NCI-H128 (cell line): ENCODE measurements around the gene IREB2.
A peak's percentile ranks its signal among the peaks of the same experiment; 100 is the strongest.
"Not testable (repeated sequence)": the region's sequence is repeated elsewhere in the genome, so short reads cannot be mapped to it uniquely, and the experiment has no call there.

Source experiments
- DNase-seq: peaks from one replicate; lab custom pipeline; 2025; ENCODE audit not compliant: unreplicated experiment; lab: John Stamatoyannopoulos, UW

IREB2 gene

DNA sequence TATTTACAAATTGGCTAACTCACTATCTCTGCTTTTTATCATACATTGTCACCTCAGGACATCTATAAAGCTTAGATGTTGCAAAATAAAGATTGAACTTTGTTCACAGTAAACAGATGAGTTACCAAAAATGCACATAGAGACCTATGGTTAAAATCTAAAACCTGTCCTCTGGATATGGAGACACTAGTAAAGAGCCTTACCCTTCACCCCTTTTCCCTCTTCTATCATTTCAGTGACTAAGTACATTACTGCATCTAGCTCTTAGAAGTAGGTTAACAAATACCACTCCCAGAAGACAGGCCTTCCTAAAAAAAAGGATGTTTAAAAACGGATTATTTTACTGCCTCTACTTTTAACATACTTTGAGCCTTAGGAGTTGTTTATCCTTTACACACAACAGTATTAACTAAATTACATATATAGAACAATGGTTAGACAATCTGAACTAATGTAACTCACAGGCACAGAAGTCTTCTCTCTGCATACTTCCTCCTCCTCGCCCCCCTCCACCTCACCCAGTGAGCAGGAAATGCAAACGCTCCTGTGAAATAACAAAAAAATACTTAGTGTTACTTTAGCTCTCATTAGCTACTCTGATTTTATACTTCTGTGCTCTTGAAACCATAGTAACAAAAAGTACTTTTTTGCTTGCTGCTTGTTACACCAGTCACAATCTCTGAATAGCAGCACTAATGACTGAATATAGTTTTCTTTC is 23.3 kb downstream of the IREB2 start:
- no peak for DNase-seq

DNA sequence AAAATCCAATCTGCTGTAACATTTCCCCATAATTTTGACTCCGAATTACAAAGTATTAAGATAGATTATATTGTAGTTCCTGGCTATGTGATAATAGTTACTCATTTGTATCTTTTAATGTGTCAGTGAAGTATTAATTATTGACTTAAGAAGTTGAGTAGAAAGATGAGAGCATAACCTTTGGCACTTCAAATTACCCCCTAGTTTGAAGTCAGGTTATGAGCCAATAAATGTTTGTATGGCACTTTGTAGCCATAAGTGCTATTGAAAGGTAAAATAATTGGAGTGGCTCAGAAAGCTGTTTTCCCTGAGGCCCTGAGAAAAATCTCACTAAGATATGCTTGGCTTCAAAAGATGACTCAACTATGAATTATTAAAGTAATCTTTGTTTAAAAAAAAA is 31.0 kb downstream of the IREB2 start:
- no peak for DNase-seq

DNA sequence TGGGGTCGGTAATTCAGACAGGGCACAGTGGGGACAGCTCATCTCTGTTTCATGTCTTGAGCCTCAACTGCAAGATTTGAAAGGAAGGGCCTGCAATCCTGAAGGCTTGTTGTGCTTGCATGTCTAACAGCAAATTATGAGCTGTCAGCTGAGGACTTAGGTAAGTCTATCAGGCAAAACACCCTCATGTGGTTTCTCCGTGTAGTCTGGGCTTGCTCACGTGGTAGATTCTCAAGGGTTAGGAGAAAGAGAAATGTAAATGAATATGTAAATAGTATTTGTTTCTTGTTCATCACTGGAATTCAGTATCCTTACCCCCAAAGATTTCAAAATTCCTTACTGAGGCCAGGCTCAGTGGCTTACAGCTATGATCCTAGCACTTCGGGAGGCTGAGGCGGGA is 39.3 kb downstream of the IREB2 start:
- no peak for DNase-seq

DNA sequence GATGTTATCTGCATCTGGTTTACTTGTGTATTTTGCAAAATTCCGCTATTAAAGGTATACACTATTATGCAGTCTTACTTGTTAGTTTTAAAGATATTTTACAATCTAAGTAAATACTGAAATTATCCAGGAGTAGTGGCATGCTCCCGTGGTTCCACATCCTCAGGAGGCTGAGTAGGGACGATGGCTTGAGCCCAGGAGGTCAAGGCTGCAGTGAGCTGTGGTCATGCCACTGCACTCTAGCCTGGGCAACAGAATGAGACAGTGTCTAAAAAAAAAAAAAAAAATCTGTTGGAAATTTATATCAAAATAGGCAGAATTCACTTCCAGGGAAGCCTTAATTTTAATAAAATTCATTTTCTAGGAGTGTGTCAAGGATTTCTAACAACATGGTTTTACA is 41.6 kb downstream of the IREB2 start:
- no peak for DNase-seq

DNA sequence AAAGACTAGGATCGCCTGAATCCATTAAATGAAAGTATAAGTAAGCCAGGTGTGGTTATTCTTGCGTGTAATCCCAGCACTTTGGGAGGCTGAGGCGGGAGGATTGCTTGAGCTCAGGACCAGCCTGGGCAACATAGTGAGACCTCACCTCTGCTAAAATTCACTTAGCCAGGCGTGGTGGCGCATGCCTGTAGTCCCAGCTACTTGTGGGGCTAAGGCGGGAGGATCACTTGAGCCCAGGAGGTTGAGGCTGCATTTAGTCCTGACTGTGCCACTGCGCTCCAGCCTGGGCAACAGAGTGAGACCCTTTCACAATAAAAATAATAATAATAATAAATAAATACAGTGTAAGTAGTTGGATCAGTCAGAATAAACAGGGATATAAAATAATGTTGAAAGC is 43.9 kb downstream of the IREB2 start:
- no peak for DNase-seq

DNA sequence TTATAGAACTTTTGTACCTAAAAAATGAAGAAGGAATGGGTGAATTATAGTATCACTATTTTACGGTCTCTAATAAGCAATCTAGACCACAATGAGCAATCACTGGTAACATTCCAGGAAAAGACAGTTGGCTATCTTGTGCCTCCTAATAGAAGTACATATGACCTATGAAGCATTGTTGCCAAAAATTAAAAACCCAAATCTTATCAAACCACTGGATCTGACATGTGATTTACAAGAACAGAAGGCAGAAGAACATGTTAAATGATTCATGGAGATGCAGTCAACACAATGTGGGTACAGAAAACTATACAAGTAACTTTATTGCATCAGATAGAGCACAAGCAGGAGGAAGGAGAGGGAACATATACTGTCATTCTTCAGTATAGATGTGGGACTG is 54.9 kb downstream of the IREB2 start:
- no peak for DNase-seq

DNA sequence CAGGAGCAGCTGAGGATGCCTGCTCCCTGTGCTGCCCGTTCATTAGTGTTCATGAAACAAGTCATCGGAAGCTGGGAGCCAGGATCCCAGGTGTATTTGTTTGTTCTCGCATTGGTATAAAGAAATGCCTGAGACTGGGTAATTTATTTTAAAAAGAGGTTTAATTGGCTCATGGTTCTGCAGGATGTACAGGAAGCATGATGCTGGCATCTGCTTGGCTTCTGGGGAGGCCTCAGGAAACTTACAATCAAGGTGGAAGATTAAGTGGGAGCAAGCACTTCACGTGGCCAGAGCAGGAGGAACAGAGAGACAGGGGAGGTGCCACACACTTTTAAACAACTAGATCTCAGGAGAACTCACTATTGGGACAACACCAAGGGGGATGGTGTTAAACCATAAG is 63.8 kb downstream of the IREB2 start:
- DNase-seq, result no peak

DNA sequence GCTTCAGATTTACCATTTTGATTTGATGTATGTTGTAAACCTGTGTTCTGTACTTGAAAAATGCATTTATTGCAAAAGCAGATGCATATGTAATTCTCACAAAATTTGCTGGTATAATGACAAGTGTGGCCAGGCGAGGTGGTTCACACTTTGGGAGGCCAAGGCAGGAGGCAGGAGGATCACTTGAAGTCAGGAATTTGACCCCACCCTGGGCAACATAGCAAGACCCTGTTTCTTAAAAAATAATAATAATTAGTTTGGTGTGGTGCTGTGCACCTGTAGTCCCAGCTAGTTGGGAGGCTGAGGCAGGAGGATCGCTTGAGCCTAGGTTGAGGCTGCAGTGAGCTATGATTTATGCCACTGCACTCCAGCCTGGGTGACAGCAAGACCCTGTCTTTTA is 64.6 kb downstream of the IREB2 start:
- no peak for DNase-seq

DNA sequence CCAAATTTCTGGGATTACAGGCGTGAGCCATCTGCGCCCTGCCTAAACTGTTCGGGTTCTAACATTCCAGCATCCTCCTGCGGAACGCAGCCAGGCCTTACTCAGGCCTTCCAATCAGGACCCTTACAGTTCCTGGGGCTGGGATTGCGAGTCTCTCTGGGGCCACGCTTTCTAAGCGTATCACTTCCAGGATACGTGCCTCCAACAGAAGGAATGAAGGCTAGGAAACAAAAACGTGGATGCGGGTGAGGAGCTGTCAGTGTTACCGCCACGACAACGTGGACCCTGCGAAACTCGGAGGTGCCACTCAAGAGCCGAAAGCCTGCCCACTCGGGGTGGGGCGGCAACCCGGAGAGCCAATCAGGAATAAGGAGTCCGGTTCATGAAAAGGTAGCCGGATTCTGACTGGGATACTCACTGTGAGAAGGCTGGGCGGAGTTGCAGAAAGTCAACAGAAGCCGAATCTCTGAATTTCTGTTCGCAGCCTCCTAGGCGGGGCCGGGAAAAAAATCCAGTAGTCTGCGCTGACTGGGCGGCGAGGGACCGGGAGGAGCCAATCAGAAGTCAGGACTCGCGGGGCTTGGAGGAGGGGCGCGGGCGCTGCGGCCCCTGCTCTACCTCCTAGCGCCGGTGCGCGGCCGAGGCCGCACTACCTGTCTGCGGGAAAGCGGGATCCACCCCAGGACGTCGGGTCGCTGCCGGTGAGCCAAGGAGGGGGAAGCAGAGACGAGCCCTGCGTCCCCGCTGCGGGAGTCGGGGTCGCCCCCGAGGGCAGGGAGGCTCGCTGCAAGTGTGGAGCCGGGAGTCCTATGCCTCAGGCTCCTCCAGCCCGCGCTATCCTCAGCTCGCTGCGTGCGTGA is 69.2 kb downstream of the IREB2 start, which contains the start of gene HYKK:
Gene HYKK (plus strand): TSS at position 607 of the 860 bp plus-strand sequence. CDS start 5,512 bp downstream, outside the sequence.
- peak; percentile 88 for DNase-seq

DNA sequence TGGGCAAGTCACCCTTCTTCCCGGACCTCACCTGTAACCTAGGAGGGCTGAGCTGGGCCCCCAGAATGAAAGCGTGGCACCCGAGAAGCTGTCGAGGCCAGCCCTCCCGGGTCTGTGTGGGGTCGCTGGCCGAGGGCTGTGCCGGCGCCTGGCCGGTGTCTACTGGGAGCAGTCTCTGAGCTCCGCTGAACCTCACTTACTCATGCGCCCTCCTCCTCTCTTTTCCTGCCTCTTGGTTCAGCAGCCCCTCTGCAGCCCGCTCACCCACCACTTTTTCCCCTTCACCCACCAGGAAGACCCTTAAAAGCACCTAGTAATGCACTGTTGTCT is 69.8 kb downstream of the IREB2 start:
- DNase-seq, result no peak

DNA sequence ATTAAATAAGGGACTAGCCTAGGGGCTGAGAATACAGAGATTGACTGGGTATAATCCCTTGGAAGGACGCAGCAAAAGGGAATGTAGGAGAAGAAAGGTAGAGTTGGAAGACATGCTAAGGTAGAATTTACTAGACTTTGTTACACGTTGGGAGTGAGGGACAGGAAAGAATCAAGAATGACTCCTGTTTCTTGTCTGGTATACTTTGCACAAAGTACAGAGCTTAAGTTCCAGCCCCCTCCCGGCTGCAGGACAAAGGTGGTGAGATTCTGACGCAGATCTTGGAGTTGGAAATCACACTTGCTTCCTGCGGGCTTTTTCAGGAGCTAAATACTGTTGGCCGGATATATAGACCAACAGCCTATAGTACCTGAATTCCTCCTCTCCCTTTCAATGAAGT is 70.3 kb downstream of the IREB2 start:
- no peak for DNase-seq

DNA sequence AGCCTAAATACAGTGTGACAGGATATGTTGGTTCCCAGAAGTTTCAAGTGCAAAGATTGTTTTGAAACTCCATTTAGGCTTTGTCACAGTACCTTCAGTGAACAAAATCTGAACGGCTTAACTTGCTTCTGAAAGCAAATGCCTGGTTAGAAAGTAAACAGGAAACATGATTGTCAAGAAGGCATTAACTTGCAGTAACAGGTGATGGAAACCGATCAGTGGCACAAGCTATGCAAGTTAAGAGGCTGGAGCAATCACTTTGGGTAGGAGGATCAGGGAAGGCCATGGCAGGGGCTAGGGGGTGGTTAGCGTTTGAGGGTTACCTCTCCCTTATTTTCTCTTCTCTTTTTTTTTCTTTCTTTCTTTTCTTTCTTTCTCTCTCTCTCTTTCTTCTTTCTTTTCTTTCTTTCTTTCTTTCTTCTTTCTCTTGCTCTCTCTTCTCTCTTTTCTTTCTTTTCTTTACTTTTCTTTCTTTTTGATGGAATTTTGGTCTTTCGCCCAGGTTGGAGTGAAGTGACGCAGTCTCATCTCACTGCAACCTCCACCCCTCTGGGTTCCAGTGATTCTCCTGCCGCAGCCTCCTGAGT is 71.8 kb downstream of the IREB2 start:
- no peak for DNase-seq

DNA sequence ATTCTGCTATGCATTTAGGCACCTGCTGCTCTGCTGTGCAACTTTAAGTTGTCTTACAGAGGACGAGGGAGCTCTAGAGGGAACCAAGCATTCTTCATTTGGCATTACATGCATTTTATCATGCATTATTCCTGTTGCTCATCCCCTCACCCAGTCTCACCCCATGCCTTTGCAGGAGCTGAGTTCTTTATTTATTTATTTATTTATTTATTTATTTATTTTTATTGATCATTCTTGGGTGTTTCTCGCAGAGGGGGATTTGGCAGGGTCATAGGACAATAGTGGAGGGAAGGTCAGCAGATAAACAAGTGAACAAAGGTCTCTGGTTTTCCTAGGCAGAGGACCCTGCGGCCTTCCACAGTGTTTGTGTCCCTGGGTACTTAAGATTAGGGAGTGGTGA is 82.0 kb downstream of the IREB2 start:
- not testable (repeated sequence) for DNase-seq

DNA sequence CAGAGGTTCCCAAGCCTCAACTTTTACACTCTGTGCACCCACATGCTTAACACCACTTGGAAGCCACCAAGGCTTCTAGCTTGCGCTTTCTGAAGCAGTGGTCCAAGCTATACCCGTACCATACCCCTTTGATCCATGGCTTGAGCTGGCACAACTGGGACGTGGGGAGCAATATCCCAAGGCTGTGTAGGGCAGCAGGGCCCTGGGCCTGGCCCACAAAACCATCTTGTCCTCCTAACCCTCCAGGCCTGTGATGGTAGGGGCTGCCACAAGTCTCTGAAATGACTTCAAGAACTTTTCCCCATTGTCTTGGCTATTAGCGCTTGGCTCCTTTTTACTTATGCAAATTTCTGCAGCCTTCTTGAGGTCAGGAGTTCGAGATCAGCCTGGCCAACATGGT is 86.2 kb downstream of the IREB2 start:
- DNase-seq, result no peak

DNA sequence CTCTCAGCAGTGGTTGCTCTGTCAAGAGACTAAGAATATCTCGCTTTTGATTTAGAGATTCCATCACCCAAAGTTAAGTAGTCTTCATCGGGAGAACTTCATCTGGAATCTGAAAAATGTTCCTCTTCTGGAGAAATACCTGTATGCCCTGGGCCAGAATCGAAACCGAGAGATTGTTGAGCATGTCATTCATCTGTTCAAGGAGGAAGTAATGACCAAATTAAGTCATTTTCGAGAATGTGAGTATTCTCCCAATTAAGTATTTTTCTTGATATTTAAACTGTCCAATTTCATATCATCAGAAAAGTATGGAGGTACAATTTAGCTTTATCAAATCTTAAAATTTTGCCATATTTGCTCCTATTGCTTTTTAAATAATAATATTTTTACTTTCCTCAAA is 89.3 kb downstream of the IREB2 start:
- no peak for DNase-seq

DNA sequence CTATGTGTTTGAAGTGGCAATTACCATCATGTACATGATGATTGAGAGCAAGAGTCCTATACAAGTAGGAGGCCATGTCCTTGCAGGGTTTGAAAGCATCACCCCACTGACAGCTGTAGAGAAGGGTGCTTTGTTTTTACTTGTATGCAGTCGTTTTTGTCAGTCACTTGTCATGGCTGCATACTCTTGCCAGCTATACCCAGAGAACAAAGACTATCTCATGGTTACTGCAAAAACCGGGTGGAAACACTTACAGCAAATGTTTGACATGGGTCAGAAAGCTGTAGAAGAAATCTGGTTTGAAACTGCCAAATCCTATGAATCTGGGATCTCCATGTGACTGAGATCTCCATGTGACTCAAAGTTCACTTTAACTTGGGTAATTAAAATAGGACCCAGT is 95.3 kb downstream of the IREB2 start:
- DNase-seq, result no peak

DNA sequence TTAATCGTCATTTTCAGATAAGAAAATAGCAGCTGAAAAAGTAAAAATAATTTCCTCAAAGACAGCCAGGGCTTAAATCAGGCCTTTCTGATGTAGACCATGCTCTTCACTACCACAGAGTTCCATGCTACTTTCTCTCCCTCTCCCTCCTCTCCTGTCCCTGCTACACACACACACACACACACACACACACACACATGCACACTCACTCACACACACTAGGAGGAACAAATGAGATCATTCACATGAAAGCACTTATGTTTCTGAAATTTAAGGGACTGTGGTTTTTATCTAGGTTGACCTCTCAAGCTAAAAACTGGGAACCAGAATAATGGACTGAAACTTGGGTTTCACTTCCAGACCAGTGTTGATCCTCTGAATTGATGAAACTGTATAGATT is 98.1 kb downstream of the IREB2 start:
- no peak for DNase-seq

DNA sequence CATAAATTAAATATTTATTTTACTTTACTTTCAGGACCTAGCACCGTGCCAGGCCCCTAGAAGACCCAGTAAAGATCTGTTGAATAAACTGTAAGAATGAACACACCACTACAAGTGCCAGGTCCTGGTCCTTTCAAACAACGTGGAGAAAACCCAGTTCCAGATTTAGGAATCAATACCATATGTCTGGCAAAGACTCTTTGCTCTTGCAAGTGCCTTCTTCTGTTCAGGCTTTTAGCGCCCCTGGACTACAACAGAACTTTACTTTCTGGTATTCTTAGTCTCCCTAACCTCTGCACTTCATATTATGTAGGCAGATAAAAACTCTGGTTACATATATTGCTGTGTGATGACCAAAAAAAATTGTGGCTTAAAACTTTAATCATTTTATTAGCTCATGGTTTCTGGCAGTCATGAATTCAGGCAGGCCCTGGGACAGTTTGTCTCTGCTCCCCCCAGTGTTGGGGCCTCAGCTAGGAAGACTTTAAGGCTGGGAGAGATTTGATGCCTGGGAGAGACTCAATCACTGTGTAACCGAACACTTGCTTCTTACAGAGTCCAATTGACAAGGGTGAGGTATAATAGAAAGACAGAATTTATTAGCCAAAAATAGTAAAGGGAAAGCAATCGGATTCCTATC is 99.4 kb downstream of the IREB2 start:
- DNase-seq, result no peak

DNA sequence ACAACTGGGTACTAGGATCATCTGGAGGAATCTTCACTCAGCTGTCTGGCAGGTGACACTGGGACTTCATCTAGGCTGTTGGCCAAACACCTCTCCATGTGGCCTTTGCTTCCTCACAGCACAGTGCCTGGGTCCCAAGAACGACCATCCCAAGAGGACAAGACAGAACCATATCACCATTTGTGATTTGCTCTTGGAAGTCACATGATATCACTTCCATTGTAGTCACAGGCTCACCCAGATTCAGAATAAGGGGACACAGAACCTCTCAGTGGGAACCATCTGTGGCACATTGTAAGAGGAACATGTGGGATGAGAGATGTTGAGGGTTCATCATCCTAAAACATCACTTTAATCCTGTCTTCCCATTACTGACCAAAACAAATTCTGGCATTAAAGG is 100.3 kb downstream of the IREB2 start:
- no peak for DNase-seq

DNA sequence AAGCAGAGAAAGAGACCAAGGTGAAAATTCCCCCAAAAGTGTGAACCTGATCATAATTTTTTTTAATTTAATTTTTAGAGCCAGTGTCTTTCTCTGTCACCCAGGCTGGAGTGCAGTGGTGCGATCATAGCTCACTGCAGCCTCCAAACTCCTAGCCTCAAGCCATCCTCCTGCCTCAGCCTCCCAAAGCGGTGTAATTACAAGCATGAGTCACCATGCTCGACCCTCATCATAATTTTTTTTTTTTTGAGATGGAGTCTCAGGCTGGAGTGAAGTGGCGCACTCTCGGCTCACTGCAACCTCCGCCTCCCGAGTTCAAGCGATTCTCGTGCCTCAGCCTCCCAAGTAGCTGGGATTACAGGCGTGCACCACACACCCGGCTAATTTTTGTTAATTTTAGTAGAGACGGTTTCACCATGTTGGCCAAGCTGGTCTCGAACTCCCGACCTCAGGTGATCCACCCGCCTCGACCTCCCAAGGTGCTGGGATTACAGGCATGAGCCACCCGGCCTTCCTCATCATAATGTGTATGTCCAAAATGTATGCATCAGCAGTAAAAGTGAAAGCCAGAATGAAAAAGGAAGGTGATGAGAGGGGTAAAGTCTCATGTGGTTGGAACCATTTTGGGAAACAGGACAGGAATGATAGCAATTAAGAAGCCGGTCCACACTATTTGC is 101.6 kb downstream of the IREB2 start:
- not testable (repeated sequence) for DNase-seq
